SK-N-SH (cell line): ENCODE results near the gene ADD2.

Source experiments
- EP300 ChIP-seq, 2 experiments: IDR thresholded peaks; 2 replicates each; pipeline versions ENCODE4 v1.4.0 to v1.6.1; 2012; ENCODE audit warnings: borderline replicate concordance in 1 of 2, low read depth in 1 of 2, low read length in 1 of 2
- TF ChIP-seq, protein P1 (sequence below): fragments of 200-600 bp; sonication (generic); IDR thresholded peaks from 2 replicates; pipeline ENCODE4 v1.6.1; 2017; ENCODE audit warnings: antibody characterized with exemption, mild to moderate bottlenecking, moderate library complexity

DNA sequence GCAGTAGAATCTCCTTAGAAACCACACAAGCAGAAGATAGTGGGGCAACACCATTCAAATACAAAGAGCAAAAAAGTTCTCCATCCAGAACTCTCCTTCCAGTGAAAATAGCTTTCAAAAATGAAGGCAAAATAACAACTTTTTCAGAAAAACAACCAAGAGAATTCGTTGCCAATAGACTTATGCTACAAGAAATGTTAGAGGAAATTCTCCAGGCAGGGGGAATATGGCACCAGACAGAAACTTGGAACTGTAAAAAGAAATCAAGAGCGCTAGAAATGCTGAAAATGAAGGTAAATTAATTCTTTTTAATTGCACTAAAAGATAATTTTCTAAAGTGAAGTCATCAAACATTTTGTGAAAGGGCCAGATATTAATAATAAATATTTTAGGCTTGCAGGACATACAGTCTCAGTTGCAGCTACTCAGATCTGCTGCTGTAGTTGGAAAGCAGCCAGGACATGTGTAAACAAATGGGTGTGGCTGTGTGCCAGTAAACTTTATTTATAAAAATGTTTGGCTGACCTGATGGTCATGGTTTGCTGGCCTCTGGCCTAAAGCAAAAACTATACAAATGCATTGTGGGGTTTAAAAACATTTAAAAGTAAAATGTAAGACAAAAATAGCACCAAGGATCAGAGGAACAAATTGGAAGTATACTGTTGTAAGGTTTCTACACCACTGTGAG, 140.6 kb downstream of the ADD2 start:
- no peak for TF ChIP-seq EP300 (IDR thresholded peaks at IDR 0.05; ENCODE audit: borderline replicate concordance in 1 of 2, low read depth in 1 of 2, low read length in 1 of 2)
- TF ChIP-seq, protein P1, sequence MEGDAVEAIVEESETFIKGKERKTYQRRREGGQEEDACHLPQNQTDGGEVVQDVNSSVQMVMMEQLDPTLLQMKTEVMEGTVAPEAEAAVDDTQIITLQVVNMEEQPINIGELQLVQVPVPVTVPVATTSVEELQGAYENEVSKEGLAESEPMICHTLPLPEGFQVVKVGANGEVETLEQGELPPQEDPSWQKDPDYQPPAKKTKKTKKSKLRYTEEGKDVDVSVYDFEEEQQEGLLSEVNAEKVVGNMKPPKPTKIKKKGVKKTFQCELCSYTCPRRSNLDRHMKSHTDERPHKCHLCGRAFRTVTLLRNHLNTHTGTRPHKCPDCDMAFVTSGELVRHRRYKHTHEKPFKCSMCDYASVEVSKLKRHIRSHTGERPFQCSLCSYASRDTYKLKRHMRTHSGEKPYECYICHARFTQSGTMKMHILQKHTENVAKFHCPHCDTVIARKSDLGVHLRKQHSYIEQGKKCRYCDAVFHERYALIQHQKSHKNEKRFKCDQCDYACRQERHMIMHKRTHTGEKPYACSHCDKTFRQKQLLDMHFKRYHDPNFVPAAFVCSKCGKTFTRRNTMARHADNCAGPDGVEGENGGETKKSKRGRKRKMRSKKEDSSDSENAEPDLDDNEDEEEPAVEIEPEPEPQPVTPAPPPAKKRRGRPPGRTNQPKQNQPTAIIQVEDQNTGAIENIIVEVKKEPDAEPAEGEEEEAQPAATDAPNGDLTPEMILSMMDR = no peak
